ENCODE data around the gene GAS2L3. TPM values are rescaled to one million over a fixed set of nuclear protein-coding genes. Genes with fewer than 3 reads are reported as not detected.
"Not testable (repeated sequence)": the region's sequence is repeated elsewhere in the genome, so short reads cannot be mapped to it uniquely, and the experiment has no call there.

The GAS2L3 gene
- total RNA-seq, 1 donor from 2014 or later: 5.0 TPM

- intact Hi-C loops (cut with micrococcal nuclease): loop anchor here (1.0 kb wide), 1 partner anchor 307 kb away; the partner anchor contains the start of genes DEPDC4 and SCYL2
These were observed 947 bp downstream of the GAS2L3 start for GRCh38 chr12:100574187-100575074.

DNA sequence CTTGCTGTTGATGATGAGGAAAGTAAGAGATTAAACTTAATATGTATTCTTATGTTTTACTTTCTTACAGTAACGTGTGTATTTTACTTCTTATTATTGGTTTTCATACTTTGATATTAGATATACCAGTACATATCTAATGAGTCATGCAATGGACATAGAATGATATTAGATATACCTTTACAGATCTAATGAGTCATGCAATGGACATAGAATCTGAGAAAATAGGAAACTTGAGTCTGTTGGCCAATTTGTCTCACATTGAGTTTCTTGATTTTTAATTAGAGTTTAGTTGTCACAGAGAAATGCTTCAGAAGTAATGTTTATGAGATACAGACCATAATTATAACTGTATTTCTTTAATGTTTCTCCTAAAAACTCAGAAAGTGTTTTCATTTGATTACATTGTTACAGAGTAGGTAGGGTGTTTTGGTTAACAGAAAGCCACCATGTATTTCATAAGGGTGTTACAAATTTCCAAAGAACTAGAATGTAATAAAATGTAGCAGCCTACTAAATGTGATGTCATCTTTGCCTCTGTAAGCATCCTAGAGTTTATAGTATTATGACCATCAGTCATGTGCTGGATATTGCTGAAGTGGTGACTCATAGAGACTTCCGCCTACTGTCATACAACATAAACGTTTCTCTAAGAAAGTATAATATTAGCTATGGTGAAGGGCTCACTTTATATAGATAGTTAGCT, 3.0 kb downstream of the GAS2L3 start:
- intact Hi-C loops (cut with micrococcal nuclease): no loop called here

GRCh38 chr12:100578923-100579322, 5.4 kb downstream of the GAS2L3 start:
- intact Hi-C loops (cut with micrococcal nuclease): no loop called here

DNA sequence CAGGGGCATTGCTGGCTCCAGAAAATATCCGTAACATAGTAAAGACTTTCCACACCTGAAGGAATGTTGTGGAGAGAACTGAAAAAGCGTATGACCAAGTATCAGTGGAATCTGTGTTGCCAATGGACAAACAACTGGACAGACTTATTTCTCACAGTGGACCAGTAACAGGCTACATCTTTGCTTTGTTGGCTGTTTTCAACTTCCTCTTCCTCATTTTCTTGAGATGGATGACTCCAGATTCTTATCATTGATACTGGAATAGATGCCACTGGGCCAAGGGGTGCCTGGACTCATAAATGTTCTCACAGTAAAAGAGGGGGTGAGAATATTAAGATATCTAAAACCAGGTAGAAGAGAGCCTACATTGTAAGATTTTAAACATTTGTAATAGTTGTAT, 6.4 kb downstream of the GAS2L3 start:
- intact Hi-C loops (cut with micrococcal nuclease): no loop called here

- intact Hi-C loops (cut with micrococcal nuclease): no loop called here
These were observed 10.8 kb downstream of the GAS2L3 start for GRCh38 chr12:100584256-100584655.

- intact Hi-C loops (cut with micrococcal nuclease): no loop called here
These were observed 18.5 kb downstream of the GAS2L3 start for GRCh38 chr12:100591979-100592378.

GRCh38 chr12:100593490-100593889, 20.0 kb downstream of the GAS2L3 start:
- intact Hi-C loops (cut with micrococcal nuclease): no loop called here

DNA sequence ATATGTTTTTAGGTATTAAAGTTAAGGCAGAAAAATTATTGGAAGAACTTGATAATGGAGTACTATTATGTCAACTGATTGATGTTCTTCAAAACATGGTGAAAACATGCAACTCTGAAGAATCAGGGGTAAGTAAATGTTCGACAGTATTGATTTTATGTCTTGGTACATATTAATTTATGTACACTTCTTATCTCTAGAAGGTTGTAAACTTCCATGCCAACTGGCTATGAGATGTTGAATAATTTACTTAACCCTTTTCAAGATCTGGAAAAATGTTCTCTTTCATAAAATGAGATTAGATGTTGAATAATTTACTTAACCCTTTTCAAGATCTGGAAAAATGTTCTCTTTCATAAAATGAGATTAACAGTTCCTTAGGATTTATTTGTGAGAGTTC, 28.1 kb downstream of the GAS2L3 start:
- intact Hi-C loops (cut with micrococcal nuclease): no loop called here

DNA sequence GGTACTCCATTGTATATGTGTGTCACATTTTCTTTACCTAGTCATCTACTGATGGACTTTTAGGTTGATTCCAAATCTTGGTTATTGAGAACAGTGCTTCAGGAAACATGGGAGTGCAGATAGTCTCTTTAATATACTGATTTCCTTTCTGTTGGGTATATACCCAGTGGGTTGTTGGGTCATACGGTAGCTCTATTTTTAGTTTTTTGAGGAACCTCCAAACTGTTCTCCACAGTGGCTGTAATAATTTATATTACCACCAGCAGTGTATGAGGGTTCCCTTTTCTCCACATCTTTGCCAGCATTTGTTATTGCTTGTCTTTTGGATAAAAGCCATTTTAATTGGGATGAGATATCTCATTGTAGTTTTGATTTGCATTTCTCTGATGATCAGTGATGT, 29.5 kb downstream of the GAS2L3 start:
- intact Hi-C loops (cut with micrococcal nuclease): not testable (repeated sequence)

GRCh38 chr12:100608776-100609175, 35.3 kb downstream of the GAS2L3 start:
- intact Hi-C loops (cut with micrococcal nuclease): no loop called here

- intact Hi-C loops (cut with micrococcal nuclease): no loop called here
These were observed 37.4 kb downstream of the GAS2L3 start for GRCh38 chr12:100610666-100611430.

DNA sequence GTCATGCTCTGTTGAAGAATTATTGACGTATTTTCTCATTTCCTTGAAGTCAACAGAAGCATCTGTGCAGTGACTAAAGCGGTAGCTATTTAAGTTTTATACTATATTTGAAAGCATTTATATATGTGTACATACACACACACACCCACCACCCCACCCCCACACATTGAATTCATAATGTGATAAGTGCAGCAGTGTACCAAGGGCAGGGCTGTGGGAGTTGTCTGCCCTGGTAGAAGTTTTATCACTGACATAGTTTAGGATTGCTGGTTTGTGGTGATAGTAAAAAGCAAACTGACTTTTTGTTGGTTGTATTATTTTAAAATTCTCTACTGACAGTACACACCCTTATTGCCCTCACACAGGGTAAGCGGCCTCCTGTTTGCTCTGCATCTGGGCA, 39.1 kb downstream of the GAS2L3 start:
- intact Hi-C loops (cut with micrococcal nuclease): no loop called here

DNA sequence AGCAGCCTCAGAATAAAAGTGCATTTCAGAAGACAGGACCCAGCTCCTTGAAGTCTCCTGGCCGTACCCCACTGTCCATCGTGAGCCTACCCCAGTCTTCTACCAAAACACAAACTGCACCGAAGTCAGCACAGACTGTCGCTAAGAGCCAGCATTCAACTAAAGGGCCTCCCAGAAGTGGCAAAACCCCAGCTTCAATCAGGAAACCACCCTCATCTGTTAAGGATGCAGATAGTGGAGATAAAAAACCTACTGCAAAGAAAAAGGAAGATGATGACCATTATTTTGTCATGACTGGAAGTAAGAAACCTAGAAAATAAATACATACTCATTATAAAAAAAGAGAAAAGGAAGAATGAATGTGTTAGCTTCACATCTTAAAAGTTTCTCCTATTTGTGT, 51.1 kb downstream of the GAS2L3 start:
- intact Hi-C loops (cut with micrococcal nuclease): no loop called here

- intact Hi-C loops (cut with micrococcal nuclease): no loop called here
These were observed 59.0 kb downstream of the GAS2L3 start for GRCh38 chr12:100632445-100632892.

GRCh38 chr12:100633082-100633785, 59.8 kb downstream of the GAS2L3 start:
- intact Hi-C loops (cut with micrococcal nuclease): not testable (repeated sequence)

DNA sequence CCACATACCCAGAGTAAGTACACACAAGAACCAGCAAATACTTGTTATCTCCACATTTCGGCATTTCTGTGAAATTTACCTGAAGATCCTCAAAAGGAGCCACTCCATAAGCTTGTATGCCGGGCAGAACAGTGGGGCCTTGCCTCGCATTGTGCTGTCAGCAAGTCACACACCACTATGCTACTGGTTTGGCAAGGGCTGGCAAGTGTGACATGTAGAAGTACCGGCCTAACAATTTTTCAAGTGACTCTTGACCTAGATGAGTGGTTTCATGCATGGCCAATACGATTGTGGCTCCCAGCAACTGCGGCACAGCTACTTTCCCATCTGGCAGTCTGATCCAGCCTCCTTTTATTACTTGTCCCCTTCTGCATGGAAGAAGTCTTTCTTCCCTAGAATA, 69.8 kb downstream of the GAS2L3 start:
- intact Hi-C loops (cut with micrococcal nuclease): no loop called here

GRCh38 chr12:100646896-100647295, 73.4 kb downstream of the GAS2L3 start:
- intact Hi-C loops (cut with micrococcal nuclease): no loop called here

GRCh38 chr12:100651108-100651507, 77.6 kb downstream of the GAS2L3 start:
- intact Hi-C loops (cut with micrococcal nuclease): no loop called here

DNA sequence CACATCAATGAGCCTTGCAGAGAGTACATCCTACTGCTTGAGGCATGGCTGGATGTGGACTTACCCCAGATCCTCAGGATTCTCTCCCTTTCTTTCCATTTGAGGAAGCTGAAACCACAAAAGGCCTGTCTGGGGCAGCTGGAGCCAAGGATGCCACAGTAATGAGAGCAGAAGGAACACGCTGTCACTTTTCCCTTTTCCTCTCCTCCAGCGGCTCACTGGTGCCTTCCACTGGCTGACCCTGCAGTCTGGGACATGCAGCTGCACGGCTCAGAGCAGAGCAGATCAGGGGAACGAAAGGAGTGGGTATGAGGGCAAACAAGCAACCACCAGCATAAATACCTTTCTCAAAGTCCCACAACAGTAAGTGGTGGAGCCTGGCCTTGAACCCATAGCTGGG, 78.2 kb downstream of the GAS2L3 start:
- intact Hi-C loops (cut with micrococcal nuclease): no loop called here

DNA sequence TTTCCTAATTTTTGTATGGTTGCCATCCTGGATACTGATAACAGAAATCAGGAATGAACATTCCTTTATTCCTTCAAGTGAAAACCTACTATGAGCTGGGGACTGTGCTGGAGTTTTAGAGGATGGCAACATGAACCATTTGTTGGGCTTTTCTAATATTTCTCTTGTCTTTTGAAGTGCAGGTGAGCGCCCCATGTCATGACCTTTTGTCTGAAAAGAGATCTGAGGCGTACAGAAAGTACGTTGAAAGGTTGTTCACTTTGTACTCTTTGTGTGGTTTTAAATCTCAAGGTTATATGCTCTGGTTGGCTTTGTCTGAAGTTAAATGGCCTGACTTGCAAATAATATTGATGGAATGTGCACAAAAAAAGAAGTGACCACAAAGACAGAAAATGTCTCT, 79.0 kb downstream of the GAS2L3 start:
- intact Hi-C loops (cut with micrococcal nuclease): no loop called here

DNA sequence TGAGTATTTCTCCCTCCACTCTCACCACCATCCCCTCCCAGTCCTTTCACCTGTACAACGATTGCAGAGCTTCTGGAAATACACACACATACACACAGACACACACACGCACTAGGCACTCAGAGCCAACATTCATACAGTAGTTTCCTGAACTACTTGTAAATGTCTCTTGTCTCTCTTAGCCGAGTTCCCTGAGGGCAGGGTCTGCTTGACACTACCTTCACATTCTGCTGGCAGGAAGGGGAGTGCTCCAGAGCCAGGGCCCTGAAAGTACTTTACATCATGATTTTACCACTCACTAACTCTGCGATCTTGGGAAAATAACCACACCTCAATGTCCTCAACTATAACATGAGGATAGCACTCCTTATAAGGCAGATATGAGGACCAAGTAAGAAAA, 82.7 kb downstream of the GAS2L3 start:
- intact Hi-C loops (cut with micrococcal nuclease): no loop called here

Measured in T-helper 2 cell treated with Interferon-gamma antibody and Interleukin-4, amounts not matched to agents 100 ng/mL and 5 ng/mL, for 36 hours (primary cell).